Medulla oblongata (tissue), 1 donor: ENCODE data around the gene PRSS56.

Source experiments
- DNase-seq: peaks from one replicate; pipeline ENCODE4 v3.0.0-alpha.2; 2015; ENCODE audit errors: extremely low spot score

PRSS56 gene

DNA sequence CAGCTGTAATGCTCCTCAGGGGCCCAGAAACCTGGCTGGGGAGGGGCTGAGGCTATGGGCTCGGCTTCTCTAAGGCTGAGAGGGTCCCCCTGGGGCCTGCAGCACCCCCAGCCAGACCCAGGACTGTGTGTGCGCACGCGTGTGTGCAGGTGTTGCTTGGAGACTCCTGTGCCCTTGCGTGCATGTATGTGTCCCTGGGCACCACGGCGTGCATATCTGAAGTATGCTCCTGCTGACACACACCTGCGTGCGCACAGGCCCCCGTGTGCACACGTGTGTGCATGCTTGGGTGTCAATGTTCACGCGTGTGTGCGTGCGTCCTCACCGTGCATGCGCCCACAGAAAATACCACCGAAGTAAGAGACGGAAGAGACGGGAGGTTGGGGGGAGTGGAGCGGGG lies 17.7 kb upstream of the PRSS56 start:
- DNase-seq, result no peak

DNA sequence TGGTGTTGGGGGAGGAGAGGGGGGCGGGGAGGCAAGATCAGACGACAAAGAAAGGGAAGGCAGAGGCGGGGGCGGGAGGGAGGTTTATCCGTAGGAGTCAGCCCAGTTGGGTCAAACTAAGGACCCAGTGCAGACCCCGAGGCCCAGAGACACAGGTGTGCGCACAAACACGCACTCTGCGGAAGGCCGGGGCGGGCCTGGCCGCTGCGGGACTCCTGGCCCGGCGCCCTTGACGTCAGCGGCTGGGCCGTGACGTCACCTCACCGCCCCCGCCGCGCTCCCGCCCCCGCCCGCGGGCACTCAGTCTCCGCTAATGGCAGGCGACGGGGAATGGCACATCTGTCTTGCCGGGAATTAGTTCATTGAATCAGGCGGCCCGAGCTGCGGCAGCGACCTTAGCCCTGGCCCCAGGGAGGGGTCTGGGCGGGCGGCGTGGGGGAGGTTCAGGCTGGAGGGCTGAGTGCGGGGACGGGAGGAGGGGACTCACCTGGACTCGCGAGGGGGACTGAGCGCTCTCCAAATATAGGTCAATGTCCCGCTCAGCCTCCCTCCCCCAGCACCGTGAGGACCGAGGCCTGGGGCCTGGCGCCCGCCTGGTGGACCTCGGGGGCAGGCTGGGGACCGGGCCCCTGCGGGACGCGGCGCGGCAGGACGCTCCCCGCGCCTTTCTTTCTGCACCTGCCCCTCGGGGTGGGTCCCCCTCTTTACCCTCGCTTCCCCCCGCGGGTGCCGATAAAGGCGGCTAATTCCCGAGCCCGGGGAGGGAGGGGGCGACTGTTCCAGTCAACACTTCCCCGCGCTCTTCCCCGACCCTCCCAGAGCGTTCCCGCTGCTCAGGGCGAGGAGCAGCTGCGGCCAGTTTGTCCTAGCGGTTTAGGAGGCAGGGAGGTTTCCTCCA lies 17.0 kb upstream of the PRSS56 start:
- DNase-seq, result peak; percentile 34

- DNase-seq, result no peak
Observed at GRCh38 chr2:232503809-232504323, 16.3 kb upstream of the PRSS56 start.

DNA sequence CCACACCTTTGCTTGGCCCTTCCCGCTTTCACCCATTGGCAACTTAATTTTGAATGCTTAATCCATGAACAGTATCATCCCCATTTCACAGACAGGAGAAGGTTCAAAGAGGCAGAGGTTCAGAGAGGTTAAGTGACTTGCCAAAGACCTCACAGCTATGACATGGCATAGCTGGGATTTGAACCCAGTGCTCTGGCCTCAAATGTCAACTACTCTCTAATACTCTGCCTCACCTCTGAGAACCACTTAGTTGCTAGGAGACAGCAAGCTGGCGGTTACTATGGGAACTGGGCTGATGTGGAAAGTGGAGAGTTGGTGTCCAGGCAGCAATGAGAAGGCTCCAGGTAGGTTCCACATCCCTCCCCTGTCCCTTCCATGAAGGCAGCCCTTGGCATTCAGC lies 15.8 kb upstream of the PRSS56 start:
- DNase-seq, result no peak

GRCh38 chr2:232505856-232506255 lies 14.3 kb upstream of the PRSS56 start:
- no peak for DNase-seq

DNA sequence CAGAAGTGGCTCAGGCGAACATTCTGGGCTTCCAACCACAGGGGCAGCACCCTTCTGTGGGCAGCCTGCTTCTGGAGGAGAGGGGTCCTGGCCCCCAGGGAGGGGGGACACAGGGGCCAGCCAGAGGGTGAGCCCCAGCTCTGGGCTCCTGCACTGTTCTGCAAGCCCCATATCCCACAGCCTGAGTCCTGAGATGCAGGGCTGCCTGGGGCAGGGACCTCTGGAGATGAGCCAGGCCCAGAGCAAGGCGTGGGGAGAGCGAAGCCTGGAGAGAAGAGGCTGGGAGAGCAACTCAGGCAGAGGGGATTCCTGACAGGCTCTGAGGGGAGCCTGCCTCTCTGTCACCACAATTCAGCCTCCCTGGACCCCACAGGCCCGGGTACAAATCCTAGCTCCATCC lies 13.5 kb upstream of the PRSS56 start:
- no peak for DNase-seq

- DNase-seq, result no peak
Observed at GRCh38 chr2:232508251-232508650, 11.9 kb upstream of the PRSS56 start.

DNA sequence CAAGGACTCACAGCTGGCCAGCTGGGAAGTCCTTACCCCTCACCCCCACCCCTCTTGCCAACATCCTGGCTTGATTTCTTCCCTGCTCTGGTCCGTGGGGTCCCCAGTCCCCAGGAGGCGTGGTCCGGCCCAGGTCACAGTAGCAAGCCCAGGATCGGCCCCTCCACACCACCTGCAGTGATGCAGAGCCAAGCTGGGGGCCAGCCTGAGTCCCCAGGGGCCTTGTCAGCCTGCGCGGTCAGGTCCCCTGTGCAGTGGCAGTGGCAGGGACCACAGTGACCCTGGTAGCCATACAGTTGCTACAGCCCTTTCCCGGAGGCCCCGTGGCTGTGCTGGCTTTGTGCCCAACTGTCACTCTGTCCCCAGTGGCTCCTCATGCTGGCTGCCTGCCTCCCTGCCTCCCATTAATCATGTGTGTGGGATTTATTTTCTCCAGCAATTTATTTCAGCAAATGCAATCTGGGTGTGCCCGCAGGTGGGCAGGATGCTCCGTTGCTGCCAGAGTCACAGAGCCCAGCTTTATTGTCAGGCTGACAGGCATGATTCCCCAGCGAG lies 8.8 kb upstream of the PRSS56 start:
- no peak for DNase-seq

- no peak for DNase-seq
Observed at GRCh38 chr2:232512602-232513001, 7.6 kb upstream of the PRSS56 start.

DNA sequence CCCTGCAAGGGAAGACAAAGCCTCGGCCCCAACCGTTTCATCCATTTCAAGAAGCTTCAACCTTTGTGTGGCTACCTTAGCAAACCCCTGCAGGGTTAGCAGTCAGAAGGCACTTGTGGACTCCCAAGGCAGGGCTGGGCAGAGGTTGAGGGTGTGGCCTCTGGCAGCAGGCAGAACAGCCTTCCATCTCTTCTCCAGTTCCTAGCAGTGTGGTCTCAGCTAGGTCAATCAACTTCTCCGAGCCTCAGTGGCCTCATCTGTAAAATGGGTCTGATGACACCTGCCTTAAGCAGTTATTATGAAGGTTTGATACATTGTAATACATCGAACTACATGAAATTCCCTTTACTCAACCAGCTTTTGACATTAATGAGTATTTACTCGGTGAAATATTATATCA lies 6.8 kb upstream of the PRSS56 start:
- DNase-seq, result no peak

DNA sequence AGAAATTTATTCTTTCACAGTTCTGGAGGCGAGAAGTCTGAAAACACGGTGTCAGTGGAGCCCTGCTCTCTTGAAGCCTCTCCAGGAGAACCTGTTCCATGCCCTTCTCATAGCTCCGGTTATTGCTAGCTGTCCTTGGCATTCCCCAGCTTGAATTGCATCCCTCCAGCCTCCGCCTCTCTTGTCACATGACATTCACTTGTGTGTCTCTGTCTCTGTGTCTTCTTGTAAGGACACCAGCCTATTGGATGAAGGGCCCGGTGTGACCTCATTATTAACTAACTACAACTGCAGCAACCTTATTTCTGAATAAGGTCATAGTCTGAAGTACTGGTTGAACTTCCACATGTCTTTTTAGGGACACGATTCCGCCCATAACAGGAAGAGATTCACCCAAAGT lies 4.5 kb upstream of the PRSS56 start:
- no peak for DNase-seq

DNA sequence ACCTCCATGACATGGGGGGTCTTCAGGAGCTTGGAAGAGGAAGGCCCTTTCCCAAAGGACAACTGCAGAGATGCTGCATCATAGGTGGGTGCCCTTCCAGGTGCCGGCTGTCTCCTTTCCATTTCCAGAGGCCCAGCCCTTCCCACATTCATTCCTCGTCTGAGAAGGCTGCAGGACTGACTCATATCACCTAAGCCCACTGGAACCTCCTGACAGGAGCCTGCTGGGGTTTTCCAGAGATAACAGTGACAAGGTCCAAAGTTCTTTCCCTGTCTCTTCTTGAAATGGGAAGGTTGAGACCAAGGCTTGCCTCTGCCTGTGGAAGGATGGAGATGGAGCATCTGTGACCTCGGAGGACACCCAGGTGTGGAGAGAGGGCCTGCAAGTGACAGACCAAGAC lies 3.6 kb upstream of the PRSS56 start:
- no peak for DNase-seq

- no peak for DNase-seq
Observed at GRCh38 chr2:232518844-232519243, 1.3 kb upstream of the PRSS56 start.

DNA sequence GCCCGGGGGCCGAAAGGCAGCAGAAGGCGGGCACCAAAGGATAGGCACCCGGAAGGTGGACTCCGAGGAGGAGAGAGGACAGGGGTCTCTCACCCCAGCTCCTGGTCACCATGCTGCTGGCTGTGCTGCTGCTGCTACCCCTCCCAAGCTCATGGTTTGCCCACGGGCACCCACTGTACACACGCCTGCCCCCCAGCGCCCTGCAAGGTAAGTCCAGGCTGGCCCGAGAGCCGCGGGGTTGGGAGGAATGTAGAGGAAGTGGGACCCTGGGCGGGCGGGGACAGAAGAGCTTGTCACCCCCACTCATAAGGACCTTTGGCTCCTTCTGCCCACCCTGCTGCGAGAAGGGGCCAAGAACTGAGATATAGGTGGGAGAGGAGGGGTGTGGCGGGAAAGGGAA lies 301 bp downstream of the PRSS56 start:
- DNase-seq, result no peak

GRCh38 chr2:232521098-232521497 lies 910 bp downstream of the PRSS56 start:
- DNase-seq, result no peak

- DNase-seq, result peak; percentile 28
Observed at GRCh38 chr2:232521959-232522622, 1.9 kb downstream of the PRSS56 start.

DNA sequence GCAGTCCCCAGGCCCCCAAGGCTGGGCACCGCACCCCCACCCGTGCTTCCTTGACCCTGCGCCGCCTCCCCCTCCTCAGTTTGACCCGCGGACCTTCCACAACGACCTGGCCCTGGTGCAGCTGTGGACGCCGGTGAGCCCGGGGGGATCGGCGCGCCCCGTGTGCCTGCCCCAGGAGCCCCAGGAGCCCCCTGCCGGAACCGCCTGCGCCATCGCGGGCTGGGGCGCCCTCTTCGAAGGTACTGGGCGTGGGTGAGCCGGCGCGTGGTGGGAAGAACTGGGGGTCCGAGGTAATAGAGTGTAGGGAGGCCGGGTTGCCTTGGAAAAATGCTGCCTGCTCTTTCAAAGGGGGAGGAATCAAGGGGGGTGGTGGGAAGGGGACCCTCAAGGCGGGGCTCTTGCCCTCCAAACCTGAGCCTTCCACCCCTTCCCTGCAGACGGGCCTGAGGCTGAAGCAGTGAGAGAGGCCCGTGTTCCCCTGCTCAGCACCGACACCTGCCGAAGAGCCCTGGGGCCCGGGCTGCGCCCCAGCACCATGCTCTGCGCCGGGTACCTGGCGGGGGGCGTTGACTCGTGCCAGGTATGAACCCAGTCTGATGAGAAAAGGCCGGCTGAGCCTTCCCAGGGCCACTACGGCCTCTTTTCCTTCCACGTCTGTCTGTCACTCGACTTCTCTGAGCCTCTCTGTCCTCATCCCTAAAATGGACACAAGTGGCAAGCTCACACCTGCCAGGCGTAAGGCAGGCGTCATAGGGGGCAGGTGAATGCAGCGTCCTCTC lies 2.6 kb downstream of the PRSS56 start:
- DNase-seq, result no peak

GRCh38 chr2:232523402-232523681 lies 3.2 kb downstream of the PRSS56 start:
- no peak for DNase-seq

DNA sequence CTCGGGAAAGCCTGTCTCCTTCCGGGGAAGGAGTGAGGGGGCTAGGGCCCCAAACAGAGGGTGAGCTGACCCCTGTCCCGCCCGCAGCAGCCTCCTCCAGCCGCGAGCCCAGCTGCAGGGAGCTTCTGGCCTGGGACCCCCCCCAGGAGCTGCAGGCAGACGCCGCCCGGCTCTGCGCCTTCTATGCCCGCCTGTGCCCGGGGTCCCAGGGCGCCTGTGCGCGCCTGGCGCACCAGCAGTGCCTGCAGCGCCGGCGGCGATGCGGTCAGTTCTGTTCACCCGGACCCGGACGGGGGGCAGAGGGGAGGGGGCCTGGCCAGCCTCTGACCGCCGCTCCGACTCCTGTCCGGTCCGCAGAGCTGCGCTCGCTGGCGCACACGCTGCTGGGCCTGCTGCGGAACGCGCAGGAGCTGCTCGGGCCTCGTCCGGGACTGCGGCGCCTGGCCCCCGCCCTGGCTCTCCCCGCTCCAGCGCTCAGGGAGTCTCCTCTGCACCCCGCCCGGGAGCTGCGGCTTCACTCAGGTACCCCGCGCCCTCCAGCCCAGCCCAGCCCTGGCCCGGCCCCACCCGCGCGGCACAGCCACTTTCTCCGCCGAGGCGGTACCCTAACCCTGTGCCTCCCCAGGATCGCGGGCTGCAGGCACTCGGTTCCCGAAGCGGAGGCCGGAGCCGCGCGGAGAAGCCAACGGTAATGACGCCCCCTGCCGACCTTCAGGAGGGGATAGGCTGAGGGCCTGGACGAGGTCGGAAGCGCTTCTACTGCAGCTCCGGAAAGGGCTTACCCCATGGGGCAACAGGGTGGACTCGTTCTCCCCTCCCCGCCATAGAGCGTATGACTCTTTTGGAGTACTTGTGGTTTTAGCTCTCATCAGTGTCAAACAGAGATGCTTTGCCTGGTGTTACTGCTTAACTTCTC lies 3.8 kb downstream of the PRSS56 start:
- DNase-seq, result no peak

DNA sequence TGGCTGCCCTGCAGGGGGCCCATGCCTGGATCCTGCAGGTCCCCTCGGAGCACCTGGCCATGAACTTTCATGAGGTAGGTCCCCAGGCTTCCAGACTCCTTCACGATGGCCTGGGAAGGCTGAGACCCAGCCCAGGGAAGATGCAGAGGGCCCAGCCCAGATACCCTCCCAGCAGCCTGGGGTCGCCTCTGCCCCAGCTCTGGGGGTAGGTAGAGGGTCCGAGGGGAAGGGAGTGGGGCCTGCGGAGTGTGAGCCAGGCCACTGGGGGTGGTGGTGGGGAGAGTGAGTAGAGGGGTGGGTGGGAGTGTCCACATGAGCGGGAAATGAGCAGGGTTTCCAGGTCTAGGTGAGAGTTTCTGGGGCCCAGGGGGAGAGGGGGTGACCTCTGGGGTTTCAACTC lies 4.6 kb downstream of the PRSS56 start:
- DNase-seq, result no peak

- DNase-seq, result no peak
Observed at GRCh38 chr2:232525199-232525598, 5.0 kb downstream of the PRSS56 start.
